Ammon's horn (tissue), 1 donor: Measurements from ENCODE around the gene CCDC70.
"Not testable (repeated sequence)": the region's sequence is repeated elsewhere in the genome, so short reads cannot be mapped to it uniquely, and the experiment has no call there.

Experiments
- DNase-seq: peaks from one replicate; pipeline ENCODE4 v3.0.0-alpha.2; 2016; ENCODE audit warnings: low spot score

CCDC70 gene

GRCh38 chr13:51861723-51862300 lies at the start of gene CCDC70:
Gene CCDC70, plus strand, starts transcription at chr13:51861969. Its CDS starts 3,443 bp downstream, at chr13:51865412.
- DNase-seq = no peak

- DNase-seq = no peak
These were observed 47.7 kb upstream of the CCDC70 start for GRCh38 chr13:51814071-51814470.

DNA sequence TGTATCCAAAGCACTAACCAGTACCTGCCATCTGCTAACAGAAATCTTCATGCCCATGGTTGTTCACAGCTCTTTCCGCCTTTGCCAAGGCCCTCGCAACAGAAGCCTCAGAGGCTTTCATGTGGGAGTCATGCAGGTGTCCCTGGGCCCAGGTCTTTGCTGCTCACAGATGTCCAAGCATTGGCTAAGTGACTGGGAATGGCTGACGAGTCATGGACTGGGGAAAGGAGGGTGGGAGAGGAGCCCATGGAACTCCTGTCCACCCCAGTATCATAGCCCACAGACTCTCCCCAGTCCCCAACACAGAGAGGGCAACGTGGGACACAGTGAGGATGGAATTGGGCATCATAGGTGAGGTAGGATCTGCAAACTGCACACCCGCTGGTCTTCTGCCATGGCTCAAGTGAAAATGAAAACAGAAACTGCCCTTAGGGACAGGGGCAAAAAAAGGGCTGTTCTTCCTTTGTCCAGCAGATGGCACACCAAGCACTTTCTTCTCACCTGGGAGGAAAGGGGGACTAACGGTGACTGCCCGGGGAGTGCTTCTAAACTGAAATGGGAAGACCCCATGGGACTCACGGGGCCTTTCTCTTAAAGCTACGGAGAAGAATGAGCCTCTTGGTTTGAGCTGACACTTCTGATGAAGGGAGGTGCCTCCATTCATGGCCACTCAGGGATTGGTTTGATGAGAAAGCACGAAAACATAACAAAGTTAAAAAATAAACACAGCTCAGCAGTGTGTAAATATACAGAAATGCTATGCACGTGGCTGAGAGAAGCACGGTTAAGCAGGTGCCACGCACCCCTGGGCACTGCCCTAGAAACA lies 46.7 kb upstream of the CCDC70 start:
- DNase-seq = peak; percentile 74

DNA sequence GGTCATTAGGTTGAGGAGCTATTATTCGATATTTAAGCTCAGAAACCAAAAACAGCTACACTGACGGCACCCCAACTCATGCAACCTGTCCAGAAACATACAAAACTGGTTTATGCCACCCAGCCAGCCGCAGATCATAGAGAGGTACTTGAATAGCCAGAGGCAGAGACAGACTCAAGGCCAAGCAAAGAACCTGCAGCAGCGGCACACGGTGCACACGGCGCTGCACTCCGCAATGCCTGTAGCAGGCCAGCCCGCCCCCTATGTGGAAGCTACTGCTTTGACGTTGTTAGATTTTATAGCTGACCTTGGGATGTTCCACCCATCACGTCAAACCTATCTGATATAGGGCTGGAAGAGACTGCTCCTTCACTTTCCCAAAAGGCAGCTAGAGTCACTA lies 45.9 kb upstream of the CCDC70 start:
- no peak for DNase-seq

- no peak for DNase-seq
These were observed 45.0 kb upstream of the CCDC70 start for GRCh38 chr13:51816604-51817249.

DNA sequence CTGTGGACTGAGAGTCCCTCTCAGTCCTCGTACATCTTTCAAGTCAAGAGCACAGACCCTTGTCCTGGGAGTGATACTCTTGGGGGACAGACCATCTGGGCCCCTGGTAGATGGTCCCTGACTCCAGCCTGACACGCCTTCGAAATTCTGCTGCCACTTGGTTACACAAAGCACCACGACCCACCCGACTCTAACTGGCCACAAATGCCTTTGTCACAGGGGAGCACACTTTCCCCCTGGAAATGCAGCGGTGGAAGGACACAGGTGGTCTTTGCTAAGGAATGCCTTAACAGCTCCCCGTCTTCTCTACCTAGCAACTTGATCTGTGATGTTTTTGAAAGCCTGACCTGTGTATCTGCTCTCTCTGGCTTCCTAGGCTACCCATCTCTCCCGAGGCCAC lies 44.1 kb upstream of the CCDC70 start:
- DNase-seq = no peak

- DNase-seq = no peak
These were observed 43.5 kb upstream of the CCDC70 start for GRCh38 chr13:51818276-51818675.

DNA sequence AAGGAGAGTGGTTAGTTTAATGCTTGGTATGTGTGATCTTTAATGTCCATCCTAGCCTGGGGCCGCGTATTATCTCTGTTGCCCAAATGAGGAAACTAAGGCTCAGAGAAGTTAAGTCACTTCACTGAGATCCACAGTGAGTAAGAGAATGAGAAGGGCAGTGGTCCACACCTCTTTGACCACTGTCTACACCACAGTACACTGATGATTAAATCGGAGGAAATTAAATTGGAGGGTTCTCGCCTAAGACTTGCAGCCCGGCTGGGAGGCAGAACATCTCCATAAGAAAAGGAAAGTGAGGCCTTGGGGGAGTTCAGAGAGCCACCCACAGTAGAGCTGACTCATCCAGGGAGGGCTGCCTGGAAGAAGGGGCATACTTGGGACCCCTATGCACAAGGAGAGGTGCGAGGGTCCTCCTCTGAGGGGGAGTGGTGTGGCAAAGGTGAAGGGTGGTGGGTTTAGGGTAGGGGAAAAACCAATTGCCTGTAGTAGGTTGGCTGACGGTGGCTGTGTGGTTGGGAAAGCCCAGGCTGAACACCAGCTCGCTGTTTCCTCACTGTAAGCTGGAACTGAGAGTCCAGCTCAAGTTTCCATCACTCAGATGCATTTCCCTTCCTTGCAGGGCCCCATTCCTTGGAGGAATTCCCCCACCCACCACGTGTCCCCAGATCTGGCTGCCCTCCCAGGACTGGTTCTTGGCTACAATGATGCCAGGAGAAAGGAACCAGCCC lies 42.8 kb upstream of the CCDC70 start:
- DNase-seq = peak; percentile 40

GRCh38 chr13:51819544-51819943 lies 42.2 kb upstream of the CCDC70 start:
- DNase-seq = no peak

DNA sequence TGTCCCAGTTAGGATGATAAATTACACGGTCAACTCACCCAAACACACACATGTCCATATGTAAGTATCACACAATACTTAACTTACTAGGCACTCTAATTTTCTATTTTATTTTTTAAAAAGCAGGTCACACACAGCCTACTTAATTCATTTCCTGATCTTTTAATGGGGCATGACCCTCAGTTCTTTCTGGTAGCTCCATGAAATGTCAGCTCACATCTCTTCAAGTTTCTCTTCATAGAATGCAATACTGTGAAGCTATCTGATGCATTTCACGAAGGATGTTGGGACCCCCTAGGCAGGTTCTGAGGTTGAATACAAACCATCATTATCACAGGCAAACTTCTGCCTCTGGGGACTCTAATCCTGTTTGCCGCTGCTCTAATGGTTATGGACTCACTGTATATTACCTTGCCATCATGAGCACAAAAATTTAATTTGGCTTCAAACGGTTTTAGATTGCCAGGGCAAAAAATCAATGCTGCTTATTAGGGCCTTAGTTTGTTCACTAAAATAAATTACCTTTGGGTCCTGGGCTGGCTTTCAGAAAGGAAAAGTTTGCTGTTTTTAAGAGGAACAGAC lies 41.7 kb upstream of the CCDC70 start:
- DNase-seq = no peak

- DNase-seq = no peak
These were observed 40.2 kb upstream of the CCDC70 start for GRCh38 chr13:51821606-51822005.

- no peak for DNase-seq
These were observed 39.5 kb upstream of the CCDC70 start for GRCh38 chr13:51822106-51822815.

DNA sequence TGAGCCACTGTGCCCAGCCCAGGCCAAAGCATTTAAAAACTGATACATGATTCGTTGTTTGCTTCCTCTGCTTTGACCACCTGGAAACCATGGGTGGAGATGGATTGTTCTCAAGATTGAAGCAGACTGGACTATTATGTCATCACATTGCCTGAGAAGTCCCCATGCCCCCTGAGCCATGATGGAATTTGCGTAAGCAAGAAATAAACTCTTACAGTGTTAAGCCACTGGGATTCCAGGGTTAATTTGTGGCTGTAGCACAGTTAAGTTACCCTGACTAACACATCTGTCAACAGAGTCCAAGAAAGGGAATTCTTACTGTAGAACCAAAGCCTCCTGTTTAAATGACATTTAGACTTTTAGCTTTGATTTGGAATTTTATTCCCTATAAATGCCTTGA lies 38.4 kb upstream of the CCDC70 start:
- no peak for DNase-seq

DNA sequence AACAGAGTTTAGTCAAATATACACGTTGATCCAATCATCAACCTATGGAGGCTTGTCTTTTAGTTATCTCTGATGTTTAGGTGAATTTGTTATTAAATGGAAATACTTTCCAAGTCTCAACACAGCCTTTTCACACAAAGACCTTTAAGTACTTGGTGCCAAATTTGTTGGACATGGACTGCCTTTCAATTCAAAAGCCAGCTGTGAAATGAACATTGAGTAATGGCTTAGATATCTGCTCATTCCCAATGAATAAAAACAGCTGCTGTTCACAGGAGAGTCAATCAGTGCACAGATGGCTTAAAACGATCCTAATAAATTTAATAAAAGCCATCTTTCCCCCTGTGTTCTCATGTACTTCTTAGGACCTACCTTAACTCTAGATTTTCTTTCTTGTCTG lies 37.9 kb upstream of the CCDC70 start:
- DNase-seq = no peak

- not testable (repeated sequence) for DNase-seq
These were observed 37.1 kb upstream of the CCDC70 start for GRCh38 chr13:51824712-51825111.

GRCh38 chr13:51825165-51825592 lies 36.6 kb upstream of the CCDC70 start:
- DNase-seq = no peak

DNA sequence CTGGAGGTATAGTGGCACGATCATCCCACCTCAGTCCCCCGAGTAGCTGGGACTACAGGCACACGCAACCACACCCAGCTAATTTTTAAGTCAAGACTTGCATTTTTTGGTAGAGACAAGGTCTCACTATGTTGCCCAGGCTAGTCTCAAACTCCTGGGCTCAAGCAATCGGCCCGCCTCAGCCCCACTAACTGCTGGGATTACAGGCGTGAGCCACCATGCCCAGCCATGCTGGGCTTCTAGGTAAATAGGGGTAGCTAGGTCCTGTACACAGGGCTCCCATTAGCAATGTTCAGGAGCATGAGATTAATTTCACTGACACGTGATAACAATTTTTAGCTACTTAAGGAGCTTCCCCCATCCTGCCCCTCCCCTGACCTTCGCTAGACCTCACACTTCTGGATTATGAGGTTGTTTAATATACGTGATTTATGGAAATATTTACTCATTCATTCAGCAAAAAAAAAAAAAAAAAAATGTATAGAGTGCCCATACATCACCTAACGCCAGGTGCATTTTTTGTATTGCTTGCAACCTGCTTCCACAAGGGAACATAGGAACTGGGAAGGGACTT lies 36.0 kb upstream of the CCDC70 start:
- no peak for DNase-seq

DNA sequence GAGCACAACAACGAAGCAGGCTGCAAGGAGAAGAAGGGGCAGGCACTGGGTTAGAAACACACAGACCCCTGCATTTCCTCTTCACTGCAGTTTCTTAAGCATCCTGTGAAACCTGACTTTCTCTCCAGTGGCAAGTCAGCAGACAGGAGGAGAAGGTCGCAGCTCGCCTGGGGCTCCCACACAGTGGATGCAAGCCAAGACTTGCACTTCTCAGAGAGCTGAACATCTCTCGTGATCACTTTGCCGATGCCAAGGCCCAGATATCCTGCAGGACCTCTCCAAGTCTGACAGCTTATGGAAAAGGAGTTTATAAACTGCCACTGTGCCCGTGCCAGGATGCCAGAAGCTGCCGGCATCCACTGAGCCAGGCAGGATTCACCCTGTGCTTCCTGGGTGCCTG lies 35.2 kb upstream of the CCDC70 start:
- DNase-seq = no peak

- no peak for DNase-seq
These were observed 34.5 kb upstream of the CCDC70 start for GRCh38 chr13:51827254-51827653.

DNA sequence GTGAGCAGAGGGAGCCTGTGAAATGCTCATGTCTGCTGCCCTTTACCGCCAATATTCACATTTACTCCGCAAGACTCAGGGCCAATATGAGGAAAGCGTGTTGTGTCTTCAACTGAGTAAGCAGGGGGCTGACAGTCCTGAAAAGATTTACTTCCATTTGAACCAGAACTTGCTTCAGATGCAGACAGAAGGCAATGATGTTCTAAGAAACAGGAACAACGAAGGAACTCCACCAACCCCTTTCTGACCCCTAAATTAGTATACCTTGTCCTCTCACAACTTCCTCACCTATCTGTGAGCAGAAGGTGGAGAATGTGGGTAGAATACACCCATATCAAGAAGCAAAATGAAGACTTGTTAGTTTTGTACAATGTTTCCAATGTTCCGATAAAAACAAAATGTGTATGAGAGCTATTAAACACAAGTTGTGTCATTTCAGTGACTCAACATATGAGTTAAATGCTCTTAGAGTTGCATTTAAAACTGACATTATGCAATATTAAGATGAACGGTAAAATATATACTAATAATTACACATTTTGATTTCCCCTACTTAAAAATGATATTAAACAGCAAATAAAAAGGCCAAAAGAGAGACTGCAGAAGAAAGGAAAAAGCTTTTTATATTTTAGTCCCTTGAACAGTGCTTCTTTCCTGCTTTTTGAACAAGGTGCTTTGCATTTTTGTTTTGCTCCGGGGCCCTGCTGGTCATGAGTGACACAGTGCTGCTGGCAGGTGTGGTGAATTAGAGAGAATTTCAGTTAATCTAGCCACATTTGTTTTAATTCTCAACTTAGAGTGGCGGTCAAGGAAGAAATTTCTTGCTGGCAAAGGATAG lies 32.8 kb upstream of the CCDC70 start:
- DNase-seq = no peak
